Left lobe of liver (tissue), 2 donors: ENCODE data around the gene RAPGEF2. TPM values are rescaled to one million over a fixed set of nuclear protein-coding genes. Genes with fewer than 3 reads are reported as not detected.

ENCODE experiments used
- ATAC-seq: fragments of 200-7000 bp; cut with Tn5 transposase; one replicate; pipeline ENCODE4 v1.9.1; 2020; ENCODE audit warnings: mild to moderate bottlenecking, moderate library complexity
- DNase-seq: peaks from one replicate; pipeline ENCODE4 v3.0.0-alpha.2; 2020; ENCODE audit warnings: low spot score
- total RNA-seq: library from RNA; stranded (reverse); gene quantifications from one replicate; pipeline ENCODE4 v1.2.1, GENCODE V29; 2021
- donor health status: DM: no; HTN: no; CAD: no; lungs with moderate emphysema.
- donor health status: DM: no; HTN: yes; CAD: no.

RAPGEF2 gene
- total RNA-seq, 1 donor from 2014 or later: 31.0 TPM

DNA sequence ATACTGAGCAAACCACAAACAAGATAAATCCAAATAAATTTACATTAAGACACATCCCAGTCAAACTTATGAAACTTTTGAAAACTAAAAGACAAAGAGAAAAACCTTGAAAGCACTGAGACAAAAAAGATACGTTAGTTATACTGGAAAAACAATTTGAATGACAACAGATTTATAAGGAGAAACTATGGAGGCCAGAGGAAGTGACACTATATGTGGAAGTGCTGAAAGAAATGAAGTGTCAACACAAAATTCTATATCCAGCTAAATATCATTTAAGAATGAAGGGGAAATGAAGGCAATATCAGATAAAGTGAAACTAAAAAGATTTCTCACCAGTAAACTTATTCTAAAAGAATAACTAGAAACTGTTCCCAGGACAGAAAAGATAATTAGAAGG lies 283.7 kb downstream of the RAPGEF2 start:
- DNase-seq: no peak
- no peak for ATAC-seq

DNA sequence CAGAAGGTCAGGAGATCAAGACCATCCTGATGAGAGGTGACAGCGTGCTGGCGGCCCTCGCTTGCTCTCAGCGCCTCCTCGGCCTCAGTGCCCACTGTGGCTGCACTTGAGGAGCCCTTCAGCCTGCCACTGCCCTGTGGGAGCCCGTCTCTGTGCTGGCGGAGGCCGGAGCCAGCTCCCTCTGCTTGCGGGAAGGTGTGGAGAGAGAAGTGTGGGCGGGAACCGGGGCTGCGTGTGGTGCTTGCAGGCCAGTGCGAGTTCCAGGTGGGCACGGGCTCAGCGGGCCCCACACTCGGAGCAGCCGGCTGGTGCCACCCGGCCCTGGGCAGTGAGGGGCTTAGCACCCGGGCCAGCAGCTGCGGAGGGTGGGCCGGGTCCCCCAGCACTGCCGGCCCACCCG lies 286.9 kb downstream of the RAPGEF2 start:
- ATAC-seq (no peak), DNase-seq (no peak)

DNA sequence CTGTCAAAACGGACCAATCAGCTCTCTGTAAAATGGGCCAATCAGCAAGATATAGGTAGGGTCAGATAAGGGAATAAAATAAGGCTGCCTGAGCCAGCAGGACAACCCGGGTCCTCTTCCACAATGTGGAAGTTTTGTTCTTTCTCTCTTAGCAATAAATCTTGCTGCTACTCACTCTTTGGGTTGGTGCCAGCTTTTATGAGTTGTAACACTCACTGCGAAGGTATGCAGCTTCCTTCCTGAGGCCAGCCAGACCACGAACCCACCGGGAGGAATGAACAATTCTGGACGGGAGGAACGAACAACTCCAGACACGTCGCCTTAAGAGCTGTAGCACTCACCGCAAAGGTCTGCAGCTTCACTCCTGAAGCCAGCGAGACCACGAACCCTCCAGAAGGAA lies 287.8 kb downstream of the RAPGEF2 start:
- DNase-seq: no peak
- no peak for ATAC-seq

DNA sequence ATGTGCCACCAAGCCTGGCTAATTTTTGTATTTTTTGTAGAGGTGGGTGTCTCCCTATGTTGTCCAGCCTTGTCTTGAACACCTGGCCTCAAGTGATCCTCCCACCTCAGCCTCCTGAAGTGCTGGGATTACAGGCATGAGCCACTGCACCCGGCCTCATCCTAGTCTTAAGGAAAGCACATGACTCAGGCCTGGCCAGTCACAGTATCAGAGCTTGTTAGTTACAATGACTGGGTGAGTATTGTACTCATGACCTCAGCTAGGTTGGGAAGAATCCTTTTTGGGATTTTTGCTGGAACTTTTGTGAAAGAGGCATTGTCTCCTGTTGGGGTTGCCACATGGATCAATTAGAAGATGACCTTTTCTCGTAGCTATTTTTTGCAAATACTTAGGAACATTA lies 292.8 kb downstream of the RAPGEF2 start:
- no peak for ATAC-seq
- no peak for DNase-seq

DNA sequence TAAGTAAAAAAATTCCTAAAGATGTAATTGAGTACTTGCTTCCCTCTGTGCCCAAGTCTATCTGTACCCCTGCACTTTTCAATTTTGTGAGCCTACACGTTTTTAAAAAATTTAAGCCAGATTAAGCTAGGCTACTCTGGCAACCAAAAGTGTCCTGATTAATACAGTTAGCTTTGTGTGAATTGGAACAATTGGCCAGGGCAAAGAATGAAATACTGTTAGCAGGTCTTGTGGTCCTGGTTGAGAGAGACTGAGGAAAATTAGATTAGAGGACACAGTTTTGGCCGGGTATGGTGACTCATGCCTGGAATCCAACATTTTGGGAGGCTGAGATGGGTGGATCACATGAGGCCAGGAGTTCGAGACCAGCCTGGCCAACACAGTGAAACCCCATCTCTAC lies 293.3 kb downstream of the RAPGEF2 start:
- DNase-seq (no peak), ATAC-seq (no peak)

DNA sequence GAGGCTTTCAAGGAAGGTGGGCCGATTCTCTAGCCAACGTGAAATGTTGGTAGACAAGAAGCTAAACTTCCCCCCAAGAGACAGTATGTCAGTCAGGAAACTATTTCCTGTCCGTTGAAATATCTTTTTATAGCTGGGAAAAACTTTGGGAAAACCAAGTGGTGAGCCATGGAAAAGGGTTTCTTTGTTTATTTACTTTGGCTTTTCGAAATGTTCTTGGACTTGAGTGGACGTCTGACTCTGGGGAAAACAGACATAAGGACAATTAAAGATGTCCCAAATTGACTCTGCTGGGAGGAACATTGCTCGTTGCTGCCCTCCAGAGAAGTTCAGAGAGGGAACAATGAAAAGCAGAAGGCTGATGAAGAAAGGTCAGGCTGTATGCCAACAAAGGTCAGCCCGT lies 295.4 kb downstream of the RAPGEF2 start:
- DNase-seq (no peak), ATAC-seq (no peak)

DNA sequence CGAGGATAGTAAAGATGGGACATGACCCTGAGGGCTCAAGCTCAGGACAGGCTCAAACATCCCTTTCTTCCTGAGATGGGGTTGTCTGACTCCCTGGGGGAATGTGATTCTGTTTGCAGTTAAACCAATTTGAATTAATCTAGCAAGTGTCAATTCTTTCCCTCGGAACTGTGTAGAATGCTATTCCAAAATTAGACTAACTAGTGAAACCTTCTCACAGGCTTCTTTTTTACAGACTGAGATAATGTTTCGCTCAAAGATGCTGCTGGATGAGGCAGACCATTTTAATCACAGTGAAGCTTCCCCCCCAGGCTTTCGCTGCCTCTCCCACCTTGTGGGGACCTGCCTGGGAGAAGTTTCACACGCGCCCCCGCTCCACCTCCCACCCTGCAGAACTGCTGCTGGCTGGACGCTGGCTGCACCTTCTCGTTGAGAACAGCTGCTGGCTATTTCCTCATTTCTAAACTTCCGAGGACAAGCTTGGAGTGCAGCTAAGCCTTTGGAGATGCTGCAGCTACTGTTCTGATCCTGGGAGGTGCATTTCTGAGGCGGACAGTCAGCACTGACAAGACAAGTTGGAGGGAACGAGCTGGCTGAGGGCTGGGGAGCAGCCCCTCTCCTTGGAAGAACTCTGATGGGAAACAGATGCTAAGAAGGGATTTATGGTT lies 297.8 kb downstream of the RAPGEF2 start:
- DNase-seq (no peak), ATAC-seq (no peak)

DNA sequence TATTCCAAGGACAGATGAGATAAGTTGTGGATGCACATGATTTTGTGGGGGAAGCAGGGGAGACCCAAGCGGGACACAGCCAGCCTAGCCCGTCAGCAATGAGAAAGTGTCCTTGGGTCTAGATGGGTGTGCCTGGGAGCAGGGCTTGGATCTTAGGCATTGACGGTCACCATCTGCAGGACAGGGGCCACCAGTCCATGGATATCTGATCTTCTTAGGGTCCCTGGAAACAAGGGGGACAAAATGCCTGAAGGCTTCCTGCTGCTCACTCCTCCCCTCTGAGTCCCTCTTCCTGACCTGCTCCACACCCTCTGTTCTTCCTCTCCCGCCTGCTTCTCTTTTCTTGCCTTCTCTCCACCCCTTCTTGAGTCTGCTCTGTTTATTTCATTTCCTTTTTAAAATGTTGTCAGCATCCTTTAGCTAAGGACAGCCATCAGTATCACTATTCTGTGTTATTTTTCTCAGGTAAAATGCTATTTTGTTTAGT lies 298.4 kb downstream of the RAPGEF2 start:
- ATAC-seq (no peak), DNase-seq (no peak)

DNA sequence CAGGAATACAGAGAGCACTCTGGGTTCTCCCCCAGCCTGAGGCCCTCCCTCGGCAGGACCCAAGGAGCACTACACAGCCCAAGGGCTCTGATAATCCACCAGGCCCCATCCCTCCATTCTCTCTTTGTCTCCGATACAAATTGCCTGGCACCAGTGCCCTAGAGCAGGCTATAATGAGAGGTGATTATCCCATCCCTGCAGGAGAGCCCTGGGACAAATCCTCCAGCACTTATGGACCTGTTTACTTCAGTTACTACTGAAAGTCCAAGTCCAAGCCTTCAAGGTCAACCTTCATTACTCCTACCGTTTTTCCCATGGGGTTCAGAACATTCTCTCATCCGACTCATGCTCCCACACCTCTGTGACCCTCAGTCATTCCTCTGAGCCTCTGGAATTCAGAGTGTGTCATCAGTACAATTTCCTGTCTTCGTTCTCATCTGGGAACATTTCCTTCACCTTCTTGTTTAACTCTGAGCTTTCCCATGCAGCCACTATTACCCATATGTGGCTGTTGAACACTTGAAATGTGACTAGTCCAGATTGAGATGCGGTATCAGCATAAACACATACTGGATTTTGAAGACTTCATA lies 299.0 kb downstream of the RAPGEF2 start:
- DNase-seq (no peak), ATAC-seq (no peak)
